ENCODE data around the gene ITPR2.
A peak's percentile ranks its signal among the peaks of the same experiment; 100 is the strongest.

Gene ITPR2

GRCh38 chr12:26872625-26873024 lies 39.6 kb upstream of the ITPR2 start:
- Histone ChIP-seq H3K9ac (ENCODE audit: low read length) (no peak overlapping the region), H3K27me3 (ENCODE audit: low read depth, low read length) (peaks cover 8% of the 10 kb centered on the region; the same call in 1 of the 2 replicates), H3K27ac (ENCODE audit: low read length) (no peak overlapping the region), H3K79me2 (ENCODE audit: low read length) (no peaks in the 10 kb centered on the region), H3K4me3 (ENCODE audit: low read length) (no peak overlapping the region), H3K9me3 (ENCODE audit: insufficient read depth, low read length) (no peaks in the 10 kb centered on the region), H3K4me2 (ENCODE audit: low read length) (peak overlapping the region; percentile 43), H2AFZ (ENCODE audit: low read depth, low read length) (no peak overlapping the region), H3K36me3 (replicated peaks; ENCODE audit: low read depth, low read length) (no peaks in the 10 kb centered on the region), H3K4me1 (ENCODE audit: low read length) (peaks cover 31% of the 10 kb centered on the region), H4K20me1 (ENCODE audit: insufficient read depth, low read length) (no peaks in the 10 kb centered on the region)
- TF ChIP-seq CTCF (IDR thresholded peaks at IDR 0.05; ENCODE audit: low read depth, low read length) (no peak), EZH2phosphoT487 (IDR thresholded peaks at IDR 0.05; ENCODE audit: low read depth) (no peak)

GRCh38 chr12:26871985-26872384 lies 39.0 kb upstream of the ITPR2 start:
- Histone ChIP-seq H3K27me3 (ENCODE audit: low read depth, low read length) (peaks cover 8% of the 10 kb centered on the region; the same call in 1 of the 2 replicates), H3K4me2 (ENCODE audit: low read length) (peak overlapping the region; percentile 43), H3K27ac (ENCODE audit: low read length) (no peak overlapping the region), H2AFZ (ENCODE audit: low read depth, low read length) (no peak overlapping the region), H3K9me3 (ENCODE audit: insufficient read depth, low read length) (no peaks in the 10 kb centered on the region), H3K36me3 (replicated peaks; ENCODE audit: low read depth, low read length) (no peaks in the 10 kb centered on the region), H3K79me2 (ENCODE audit: low read length) (no peaks in the 10 kb centered on the region), H3K4me1 (ENCODE audit: low read length) (peaks cover 37% of the 10 kb centered on the region), H3K9ac (ENCODE audit: low read length) (no peak overlapping the region), H4K20me1 (ENCODE audit: insufficient read depth, low read length) (no peaks in the 10 kb centered on the region), H3K4me3 (ENCODE audit: low read length) (peak overlapping the region; percentile 9; the same call in 1 of the 2 replicates)
- TF ChIP-seq CTCF (IDR thresholded peaks at IDR 0.05; ENCODE audit: low read depth, low read length) (no peak), EZH2phosphoT487 (IDR thresholded peaks at IDR 0.05; ENCODE audit: low read depth) (no peak)

- Histone ChIP-seq H3K36me3 (replicated peaks; ENCODE audit: low read depth, low read length) (no peaks in the 10 kb centered on the region), H3K9ac (ENCODE audit: low read length) (no peak overlapping the region), H3K27me3 (ENCODE audit: low read depth, low read length) (peaks cover 8% of the 10 kb centered on the region; the same call in 1 of the 2 replicates), H3K4me1 (ENCODE audit: low read length) (peaks cover 39% of the 10 kb centered on the region), H3K4me3 (ENCODE audit: low read length) (no peak overlapping the region), H3K9me3 (ENCODE audit: insufficient read depth, low read length) (no peaks in the 10 kb centered on the region), H3K4me2 (ENCODE audit: low read length) (peak overlapping the region; percentile 12; the same call in 1 of the 2 replicates), H4K20me1 (ENCODE audit: insufficient read depth, low read length) (no peaks in the 10 kb centered on the region), H3K27ac (ENCODE audit: low read length) (no peak overlapping the region), H2AFZ (ENCODE audit: low read depth, low read length) (no peak overlapping the region), H3K79me2 (ENCODE audit: low read length) (no peaks in the 10 kb centered on the region)
- TF ChIP-seq EZH2phosphoT487 (IDR thresholded peaks at IDR 0.05; ENCODE audit: low read depth) (no peak), CTCF (IDR thresholded peaks at IDR 0.05; ENCODE audit: low read depth, low read length) (no peak)
These were observed 37.8 kb upstream of the ITPR2 start for GRCh38 chr12:26870491-26871419.

- H3K27ac ChIP-seq (ENCODE audit: low read length) = no peak overlapping the region
- TF ChIP-seq EZH2phosphoT487 (IDR thresholded peaks at IDR 0.05; ENCODE audit: low read depth) = no peak
- TF ChIP-seq CTCF (IDR thresholded peaks at IDR 0.05; ENCODE audit: low read depth, low read length) = no peak
- H3K4me2 ChIP-seq (ENCODE audit: low read length) = no peak overlapping the region
- H3K79me2 ChIP-seq (ENCODE audit: low read length) = no peaks in the 10 kb centered on the region
- H4K20me1 ChIP-seq (ENCODE audit: insufficient read depth, low read length) = no peaks in the 10 kb centered on the region
- H3K4me1 ChIP-seq (ENCODE audit: low read length) = peaks cover 39% of the 10 kb centered on the region
- no peaks in the 10 kb centered on the region for H3K9me3 ChIP-seq (ENCODE audit: insufficient read depth, low read length)
- no peak overlapping the region for H3K9ac ChIP-seq (ENCODE audit: low read length)
- H3K4me3 ChIP-seq (ENCODE audit: low read length) = no peak overlapping the region
- H3K27me3 ChIP-seq (ENCODE audit: low read depth, low read length) = peaks cover 8% of the 10 kb centered on the region; the same call in 1 of the 2 replicates
- no peaks in the 10 kb centered on the region for H3K36me3 ChIP-seq (replicated peaks; ENCODE audit: low read depth, low read length)
- no peak overlapping the region for H2AFZ ChIP-seq (ENCODE audit: low read depth, low read length)
These were observed 37.0 kb upstream of the ITPR2 start for GRCh38 chr12:26869908-26870459.

Measured in OCI-LY3 (cell line).